G401.6 (cell line): ENCODE measurements around the gene ZNF608.

Experiments
- FAIRE-seq: peaks from 2 replicates; lab custom pipeline; 2012; peaks lifted over from hg19 to GRCh38; lab: Jason Lieb, UNC

The ZNF608 gene

GRCh38 chr5:124714910-124715309 is 31.5 kb downstream of the ZNF608 start:
- FAIRE-seq = no peak

- no peak for FAIRE-seq
Measured at GRCh38 chr5:124713595-124713994, 32.8 kb downstream of the ZNF608 start.

GRCh38 chr5:124712731-124713305 is 33.6 kb downstream of the ZNF608 start:
- FAIRE-seq = no peak

GRCh38 chr5:124708086-124708485 is 38.4 kb downstream of the ZNF608 start:
- no peak for FAIRE-seq

GRCh38 chr5:124707520-124707919 is 38.9 kb downstream of the ZNF608 start:
- FAIRE-seq = no peak

- FAIRE-seq = no peak
Measured at GRCh38 chr5:124706729-124707361, 39.6 kb downstream of the ZNF608 start.

- FAIRE-seq = no peak
Measured at GRCh38 chr5:124706051-124706450, 40.4 kb downstream of the ZNF608 start.

- FAIRE-seq = no peak
Measured at GRCh38 chr5:124705577-124705976, 40.9 kb downstream of the ZNF608 start.

GRCh38 chr5:124704594-124705284 is 41.7 kb downstream of the ZNF608 start:
- FAIRE-seq = no peak

GRCh38 chr5:124703995-124704394 is 42.4 kb downstream of the ZNF608 start:
- no peak for FAIRE-seq

- no peak for FAIRE-seq
Measured at GRCh38 chr5:124702525-124702924, 43.9 kb downstream of the ZNF608 start.

- no peak for FAIRE-seq
Measured at GRCh38 chr5:124701873-124702425, 44.5 kb downstream of the ZNF608 start.

- no peak for FAIRE-seq
Measured at GRCh38 chr5:124701016-124701415, 45.4 kb downstream of the ZNF608 start.

- FAIRE-seq = no peak
Measured at GRCh38 chr5:124700333-124700732, 46.1 kb downstream of the ZNF608 start.

- FAIRE-seq = no peak
Measured at GRCh38 chr5:124698770-124699169, 47.7 kb downstream of the ZNF608 start.

GRCh38 chr5:124697933-124698591 is 48.4 kb downstream of the ZNF608 start:
- FAIRE-seq = no peak

GRCh38 chr5:124697501-124697900 is 48.9 kb downstream of the ZNF608 start:
- no peak for FAIRE-seq

- FAIRE-seq = no peak
Measured at GRCh38 chr5:124696898-124697297, 49.5 kb downstream of the ZNF608 start.
